ENCODE data around the gene PSMB2.

Gene PSMB2

DNA sequence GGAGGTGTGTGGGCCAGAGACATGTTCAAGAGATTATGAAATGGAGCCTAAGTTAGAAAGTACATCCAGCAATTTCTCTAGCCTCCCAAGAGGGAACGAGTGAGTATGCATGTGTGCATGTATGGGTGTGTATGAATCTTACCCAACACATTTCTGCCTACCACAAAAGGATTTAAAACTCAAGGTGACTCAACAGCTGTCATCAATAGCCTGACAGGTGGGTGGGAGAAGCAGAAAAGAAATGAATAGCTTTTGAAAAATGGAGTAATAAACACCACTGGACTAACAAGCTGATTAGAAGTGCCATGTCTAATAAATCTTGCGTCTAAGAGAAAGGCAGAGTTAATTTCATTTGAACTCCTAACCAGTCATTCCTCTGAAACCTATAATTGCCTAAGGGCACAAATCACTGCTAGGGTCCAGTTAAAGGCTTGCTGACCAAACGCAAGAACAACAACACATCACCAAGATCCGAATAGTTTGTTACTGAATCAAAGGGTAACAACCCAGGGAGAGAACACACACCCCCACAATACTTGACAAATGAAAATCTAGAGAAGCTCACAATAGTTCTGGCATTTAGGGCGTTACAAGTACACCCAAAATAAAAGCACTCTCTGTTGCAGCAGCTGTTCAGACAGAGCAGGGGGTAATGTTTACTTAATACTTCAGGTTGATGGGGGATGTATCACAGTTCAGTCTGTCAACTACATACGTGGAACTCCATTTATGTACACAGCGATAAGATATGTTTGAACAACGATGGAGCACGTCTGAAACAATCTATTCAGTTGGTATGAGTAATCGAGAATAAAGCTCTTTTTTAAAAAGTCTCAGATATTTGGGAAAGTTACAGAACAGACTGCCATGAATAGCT is 85.5 kb downstream of the PSMB2 start:
- no peak for DNase-seq

DNA sequence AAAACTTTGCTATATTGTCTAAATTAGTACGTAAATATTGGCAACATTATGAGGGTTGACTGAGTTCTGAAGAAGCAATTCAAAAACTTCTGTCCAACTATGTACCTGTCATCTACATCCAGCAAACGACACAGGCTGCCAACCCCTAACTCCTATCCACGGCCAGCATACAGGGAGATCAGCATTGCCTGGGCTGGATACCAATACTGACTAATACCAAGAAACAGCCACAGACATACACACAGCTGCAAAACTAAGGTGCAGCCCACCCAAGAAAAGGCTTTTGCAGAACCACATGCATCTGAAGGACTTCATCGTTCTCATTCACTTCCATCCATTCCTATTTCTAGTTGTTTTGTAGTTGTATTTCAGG is 86.1 kb downstream of the PSMB2 start:
- DNase-seq, result no peak

DNA sequence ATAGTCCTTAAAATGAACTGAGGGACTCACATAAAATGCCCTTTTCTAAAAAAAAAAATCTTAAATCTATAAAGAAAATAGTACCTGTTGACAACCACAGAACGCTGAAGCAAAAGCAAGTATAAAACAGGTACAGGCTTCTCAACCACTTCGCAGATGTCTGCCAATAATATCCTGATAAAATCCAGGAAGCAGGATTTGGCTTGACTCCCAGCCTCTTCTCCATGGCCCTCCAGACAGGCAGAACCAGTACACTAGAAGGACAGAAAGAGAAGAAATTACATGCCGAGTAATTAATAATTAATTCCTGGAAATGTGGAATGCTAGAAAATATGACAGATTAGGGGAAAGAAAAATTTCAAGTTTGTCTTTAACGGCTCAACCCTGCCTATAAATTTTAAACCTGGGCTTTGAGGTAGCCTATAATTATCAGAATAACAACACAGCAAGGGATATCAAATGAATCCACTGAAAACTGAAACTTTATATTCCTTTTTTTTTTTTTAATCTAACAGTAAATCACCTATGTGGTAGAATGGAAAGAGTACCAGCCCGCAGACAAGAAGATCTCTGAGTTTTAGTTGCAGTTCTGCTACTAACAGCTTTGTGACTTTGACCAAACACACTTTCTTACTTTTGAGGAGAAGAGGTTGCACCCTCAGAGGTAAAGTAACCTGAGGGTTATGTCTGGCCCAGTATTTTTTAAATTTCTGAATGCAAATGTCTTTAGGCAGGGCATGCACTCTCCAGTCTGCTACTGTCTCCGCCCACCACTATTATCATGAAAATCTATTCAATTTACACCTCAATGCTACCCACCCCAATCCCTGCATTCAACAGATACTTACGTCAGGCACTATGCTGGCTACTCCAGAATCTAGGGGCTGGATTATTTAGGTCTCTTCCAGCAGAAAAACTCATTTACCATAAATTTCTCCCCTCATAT is 86.8 kb downstream of the PSMB2 start:
- no peak for DNase-seq

DNA sequence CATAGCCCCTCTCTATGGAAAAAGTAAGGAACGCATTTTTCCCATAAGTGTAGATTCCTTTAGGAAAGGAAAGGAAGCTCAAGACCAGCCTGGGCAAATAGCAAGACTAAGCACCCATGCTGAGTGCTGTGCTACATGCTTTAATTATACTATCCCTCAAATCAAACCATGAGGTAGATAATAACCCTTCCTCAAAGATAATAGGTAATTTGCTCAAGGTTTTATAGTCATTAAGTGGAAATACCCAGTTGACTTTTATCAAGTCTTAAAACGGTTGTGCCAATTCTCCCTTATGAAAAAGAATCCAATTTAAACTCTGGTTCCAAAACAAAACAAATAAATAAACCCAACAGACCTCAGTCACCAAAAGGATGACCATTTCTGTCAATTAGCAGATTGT is 87.5 kb downstream of the PSMB2 start:
- DNase-seq, result no peak

Measured in activated CD4-positive, CD25-positive, alpha-beta regulatory T cell (primary cell).